Uterus (tissue), 2 donors: Measurements from ENCODE around the gene CHST3.

ENCODE experiments used
- CTCF ChIP-seq, 4 experiments: fragments of 200-600 bp in 2 of 4; fragments of 450-650 bp in 2 of 4; sonication (generic) in 2 of 4; IDR thresholded peaks; one replicate each; pipeline ENCODE4 v1.5.1; 2016 to 2019; ENCODE audit warnings: antibody characterized with exemption in 4 of 4, mild to moderate bottlenecking in 2 of 4, moderate library complexity in 1 of 4
- POLR2A ChIP-seq, 2 donors: fragments of 450-650 bp; IDR thresholded peaks; one replicate each; pipeline ENCODE4 v1.6.1; 2016; ENCODE audit warnings: antibody characterized with exemption in 2 of 2, mild to moderate bottlenecking in 1 of 2, moderate library complexity in 1 of 2

- TF ChIP-seq POLR2A (IDR thresholded peaks at IDR 0.05) (no peak), CTCF (IDR thresholded peaks at IDR 0.05) (no peak)
These were observed 94.2 kb downstream of the CHST3 start for GRCh38 chr10:72058347-72058898.
